Measurements from ENCODE around the gene TMEM156.

GRCh38 chr4:39048311-39048710 is 16.1 kb upstream of the TMEM156 start:
- TF ChIP-seq POLR2A (IDR thresholded peaks at IDR 0.05) (no peak), CTCF (IDR thresholded peaks at IDR 0.05) (no peak), POLR2AphosphoS5 (IDR thresholded peaks at IDR 0.05) (no peak)

Measured in breast epithelium (tissue), 3 donors.